ENCODE data around the gene MYO3B.
"Not testable (repeated sequence)": the region's sequence is repeated elsewhere in the genome, so short reads cannot be mapped to it uniquely, and the experiment has no call there.

The MYO3B gene

DNA sequence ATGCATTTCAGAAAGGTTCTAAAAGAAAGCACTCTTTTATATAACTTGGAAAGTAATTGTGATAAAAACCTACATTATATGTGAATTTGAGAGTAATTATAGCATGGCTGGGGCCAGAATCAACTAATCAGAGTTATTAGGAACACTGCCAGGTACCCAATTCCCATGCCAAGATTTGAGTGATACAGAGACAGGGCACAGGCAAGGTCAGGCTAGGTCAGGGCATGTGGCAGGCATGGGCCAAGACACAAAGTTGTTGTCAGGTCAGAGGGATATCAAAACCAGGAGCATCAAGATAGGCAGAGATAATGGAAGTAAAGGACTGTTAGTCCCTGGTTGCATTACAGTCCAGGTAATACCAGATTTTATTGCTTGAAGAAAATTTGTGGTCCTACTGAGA is 87.4 kb downstream of the MYO3B start:
- no peak for DNase-seq

DNA sequence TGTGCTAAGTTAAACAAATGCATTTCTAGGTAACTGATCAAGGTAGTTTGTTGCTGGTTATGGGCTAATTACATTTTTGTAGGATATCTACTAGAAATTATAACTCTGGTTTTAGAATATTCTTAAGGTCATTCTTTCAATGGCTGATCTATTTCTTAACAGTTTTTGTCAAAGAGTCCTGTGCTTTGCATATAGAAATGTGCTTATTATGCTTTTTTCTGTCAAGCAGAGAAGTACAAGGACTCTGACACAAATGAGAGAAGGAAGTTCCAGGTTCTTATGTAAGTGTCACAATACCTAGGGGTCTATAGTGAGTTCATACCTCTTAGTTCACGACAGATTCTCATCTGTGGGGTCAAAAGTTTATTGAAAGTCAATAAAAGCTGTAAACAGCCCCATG is 88.4 kb downstream of the MYO3B start:
- no peak for DNase-seq

DNA sequence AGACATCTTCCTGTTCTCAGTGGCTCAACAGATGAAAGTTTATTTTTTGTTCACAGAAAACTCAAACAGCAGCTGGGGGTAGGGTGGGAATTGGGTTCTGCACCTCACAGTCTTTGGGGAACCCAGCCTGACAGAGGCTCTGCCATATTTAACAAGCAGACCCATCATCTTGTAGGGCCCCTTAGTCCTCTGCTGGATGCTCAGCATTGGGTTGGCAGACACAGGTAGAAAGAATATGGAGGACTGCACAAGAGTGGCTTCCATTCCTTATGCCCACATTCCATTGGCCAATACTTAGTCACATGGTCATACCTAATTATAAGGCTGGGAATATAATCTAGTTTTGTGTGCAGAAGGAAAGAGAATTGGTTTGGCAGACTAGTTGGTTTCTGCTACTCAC is 89.1 kb downstream of the MYO3B start:
- no peak for DNase-seq

DNA sequence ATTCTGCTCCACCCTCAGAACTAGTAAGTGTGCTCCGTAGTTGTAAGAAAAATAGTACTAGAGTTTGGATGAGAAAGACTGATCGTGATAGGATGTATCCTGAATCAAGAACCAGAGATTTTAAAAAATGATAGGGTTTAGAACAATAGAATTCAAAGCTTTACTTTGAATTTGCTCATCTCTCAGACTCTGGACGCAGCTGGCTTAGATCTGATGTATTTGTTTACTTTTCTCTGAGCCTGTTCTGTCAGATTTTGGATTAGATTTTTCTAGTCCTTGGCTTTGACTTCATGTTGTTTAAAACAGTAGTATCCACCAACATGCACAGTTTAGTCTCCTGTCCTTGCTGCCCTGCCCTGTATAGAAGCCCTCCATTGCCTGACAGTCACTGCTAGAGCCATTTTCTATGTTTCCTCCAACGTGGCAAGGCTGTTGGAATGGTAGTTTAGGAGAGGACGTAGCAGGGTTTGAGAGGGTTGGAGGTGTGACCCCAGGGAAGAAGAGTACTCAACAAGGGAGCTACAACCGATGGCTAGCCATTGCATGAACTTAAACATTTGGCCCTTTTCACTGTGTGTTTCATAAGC is 92.4 kb downstream of the MYO3B start:
- DNase-seq, result no peak

DNA sequence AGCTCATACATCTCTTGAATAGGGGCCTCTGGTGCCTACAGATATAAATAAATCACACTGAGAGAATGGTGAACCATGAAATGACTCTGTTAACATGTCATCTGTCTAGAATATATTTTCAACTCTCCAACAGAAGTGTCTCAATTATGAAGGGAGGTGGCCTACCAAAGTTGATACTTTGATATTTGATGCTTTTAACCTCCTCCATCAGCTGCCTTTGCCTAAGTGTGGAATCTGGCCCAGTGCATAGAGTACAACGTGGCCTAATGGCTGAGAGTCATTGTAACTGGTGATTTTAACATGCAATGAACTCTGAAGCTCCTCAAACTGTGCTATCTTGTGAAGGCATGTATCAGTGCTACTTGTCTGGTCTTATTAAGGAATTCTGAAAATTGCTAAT is 93.4 kb downstream of the MYO3B start:
- DNase-seq, result no peak

DNA sequence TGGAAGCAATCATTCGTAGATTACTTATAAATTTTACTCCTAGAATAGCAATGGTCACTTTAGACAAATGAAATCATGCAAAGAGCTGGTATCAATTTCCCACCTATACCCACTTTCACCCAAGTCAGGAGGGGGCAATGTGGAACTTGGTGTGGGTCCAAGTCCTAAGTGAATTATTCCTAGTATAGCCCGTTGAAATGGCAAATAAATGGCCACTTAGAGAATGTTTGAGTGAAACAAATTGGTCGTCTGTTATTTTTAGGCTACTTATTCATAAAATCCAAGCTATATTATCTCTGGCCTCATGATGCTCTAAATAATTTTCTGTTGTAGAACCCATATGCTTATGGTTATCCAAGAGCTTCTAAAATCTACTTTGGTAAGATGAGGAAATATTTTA is 98.1 kb downstream of the MYO3B start:
- DNase-seq, result no peak

DNA sequence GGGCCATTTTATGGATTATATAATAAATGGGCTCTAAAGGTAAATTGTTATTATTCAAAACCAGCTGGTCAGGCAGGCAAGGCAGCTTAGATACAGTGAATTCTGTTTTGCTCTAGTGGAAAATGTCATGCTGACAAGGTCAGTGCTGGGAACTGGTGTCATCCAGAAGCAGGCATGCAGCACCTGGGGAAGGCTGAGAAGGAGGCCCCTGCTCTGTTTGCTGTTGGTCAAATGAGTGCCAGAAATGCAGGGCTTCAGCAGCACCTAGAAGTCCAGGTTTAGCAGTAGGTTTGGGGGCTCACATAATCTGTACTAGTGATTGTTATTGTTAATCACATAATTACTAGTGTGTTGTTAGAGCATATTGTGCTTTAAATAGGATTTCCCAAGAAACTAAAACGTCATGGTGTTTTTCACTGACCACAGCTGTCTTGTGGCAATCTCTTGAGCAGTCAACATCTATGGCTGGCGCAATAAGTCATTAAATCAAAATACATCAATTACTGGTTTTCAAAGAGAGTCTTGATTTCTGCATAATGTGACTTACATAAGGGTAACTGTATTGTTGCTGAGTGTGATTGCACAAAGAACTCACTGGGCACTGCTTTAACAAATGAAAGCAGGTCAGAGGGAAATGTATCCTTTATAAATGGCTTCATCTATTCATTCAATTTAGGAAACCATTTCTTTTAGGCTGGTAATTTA is 99.1 kb downstream of the MYO3B start:
- no peak for DNase-seq

DNA sequence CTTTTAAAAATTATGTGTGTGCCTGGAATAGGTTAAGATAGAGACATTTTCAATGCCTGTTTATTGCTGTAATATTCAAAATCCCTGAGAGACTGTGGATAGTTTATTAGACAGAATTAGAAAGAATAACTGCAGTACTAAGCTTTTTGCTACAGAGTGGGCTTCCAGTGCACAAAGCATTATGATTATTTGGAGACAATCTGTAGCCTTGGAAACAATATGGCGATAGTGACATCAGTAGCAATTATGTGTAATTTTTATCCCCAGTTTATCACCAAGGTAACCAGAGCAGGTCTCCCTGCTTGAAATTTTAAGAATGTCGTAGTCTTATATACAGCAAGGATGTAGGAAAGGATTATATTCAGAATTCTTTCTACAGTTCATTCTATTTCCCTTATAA is 100.0 kb downstream of the MYO3B start:
- DNase-seq, result no peak

DNA sequence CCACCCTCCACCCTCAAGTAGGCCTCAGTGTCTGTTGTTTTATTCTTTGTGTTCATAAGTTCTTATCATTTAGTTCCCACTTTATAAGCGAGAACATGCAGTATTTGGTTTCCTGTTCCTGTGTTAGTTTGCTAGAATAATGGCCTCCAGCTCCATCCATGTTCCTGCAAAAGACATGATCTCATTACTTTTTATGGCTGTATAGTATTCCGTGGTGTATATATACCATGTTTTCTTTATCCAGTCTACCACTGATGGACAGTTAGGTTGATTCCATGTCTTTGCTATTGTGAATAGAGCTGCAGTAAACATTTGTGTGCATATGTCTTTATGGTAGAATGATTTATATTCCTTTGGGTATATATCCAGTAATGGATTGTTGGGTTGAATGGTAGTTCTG is 101.7 kb downstream of the MYO3B start:
- not testable (repeated sequence) for DNase-seq

DNA sequence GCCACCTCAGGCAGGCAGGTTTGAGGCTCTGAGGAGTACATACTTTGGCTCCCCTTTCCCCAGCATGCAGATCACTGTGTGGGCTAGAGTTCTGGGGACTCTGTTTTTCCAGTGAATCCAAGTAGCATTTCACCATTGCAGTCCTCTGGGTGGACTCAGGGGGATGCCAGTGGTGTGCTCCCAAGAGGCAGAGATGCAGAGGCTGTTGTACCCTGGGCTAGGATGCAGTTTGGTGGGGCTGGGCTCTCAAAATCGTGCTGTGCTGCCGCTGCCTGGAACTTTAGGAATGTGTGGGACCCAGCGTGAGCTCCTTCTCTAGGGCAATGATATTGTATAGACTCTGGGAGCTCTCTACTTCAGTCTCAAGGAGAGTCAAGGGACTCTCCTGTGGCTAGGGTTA is 104.9 kb downstream of the MYO3B start:
- DNase-seq, result no peak

DNA sequence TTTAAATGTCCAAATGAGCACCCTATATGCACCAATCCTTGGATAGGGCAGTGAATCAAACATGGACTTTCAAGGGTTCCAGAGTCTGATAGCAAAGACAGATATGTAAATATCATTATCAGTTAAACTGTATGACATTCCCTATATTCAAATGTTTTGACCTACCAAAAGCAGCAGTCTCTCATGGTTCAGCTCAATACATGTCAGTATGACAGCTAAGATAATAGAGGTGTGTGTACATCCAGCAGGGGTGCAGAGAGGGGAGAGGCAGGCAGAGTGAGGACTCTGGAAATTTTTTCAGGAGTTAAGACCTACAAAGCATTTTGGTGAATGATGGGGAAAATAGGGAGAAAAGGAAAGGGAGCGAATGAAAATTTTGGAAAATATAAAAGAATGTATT is 106.3 kb downstream of the MYO3B start:
- DNase-seq, result no peak

DNA sequence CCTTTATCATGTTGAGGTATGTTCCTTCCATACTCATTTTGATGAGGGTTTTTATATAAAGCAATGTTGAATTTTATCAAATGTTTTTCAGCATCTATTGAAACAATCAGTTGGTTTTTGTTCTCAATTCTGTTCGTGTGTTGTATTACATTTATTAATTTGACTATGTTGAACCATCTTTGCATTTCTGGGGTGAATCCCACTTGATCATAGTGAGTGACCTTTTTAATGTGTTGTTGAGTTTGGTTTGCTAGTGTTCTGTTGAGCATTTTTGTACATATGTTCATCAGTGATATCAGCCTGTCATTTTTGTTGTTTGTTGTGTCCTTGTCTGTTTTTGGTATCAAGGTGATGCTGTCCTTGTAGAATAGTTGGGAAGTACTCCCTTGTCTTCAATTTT is 110.9 kb downstream of the MYO3B start:
- no peak for DNase-seq

DNA sequence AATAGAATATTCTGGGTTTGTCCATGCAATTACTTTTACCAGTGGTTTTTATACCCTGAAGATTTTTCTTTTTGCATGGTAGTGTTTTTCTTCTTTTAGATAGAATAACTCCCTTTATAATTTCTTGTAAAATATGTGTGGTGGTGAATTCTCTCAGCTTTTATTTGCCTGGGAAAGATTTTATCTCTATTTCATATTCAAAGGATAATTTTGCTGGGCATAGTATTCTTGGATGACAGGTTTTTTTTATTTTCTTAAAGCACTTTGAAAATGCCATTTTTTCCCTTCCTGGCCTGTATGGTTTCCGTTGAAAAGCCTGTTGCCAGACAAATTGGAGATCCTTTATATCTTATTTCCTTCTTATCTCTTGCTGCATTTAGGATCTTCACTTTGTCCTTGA is 113.5 kb downstream of the MYO3B start:
- DNase-seq, result no peak

DNA sequence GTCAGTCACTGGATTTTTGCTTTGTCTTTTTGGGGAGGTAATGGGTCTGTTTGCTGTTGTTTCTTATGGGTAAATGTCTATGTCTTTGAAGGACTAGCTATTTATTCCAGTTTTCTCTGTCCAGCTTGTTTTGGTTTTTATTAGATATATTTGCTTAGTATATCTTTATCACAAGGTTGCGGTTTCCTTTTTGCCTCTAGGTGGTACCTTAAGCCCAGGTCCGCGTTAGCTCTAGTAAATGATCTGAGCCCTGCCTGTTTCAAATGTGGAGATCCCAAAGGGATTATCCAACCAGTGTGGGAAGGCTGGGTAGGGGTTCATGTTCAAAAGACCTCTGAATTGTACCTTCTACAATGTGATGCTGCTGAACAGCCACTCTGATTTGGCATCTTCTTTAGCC is 114.5 kb downstream of the MYO3B start:
- DNase-seq, result no peak

DNA sequence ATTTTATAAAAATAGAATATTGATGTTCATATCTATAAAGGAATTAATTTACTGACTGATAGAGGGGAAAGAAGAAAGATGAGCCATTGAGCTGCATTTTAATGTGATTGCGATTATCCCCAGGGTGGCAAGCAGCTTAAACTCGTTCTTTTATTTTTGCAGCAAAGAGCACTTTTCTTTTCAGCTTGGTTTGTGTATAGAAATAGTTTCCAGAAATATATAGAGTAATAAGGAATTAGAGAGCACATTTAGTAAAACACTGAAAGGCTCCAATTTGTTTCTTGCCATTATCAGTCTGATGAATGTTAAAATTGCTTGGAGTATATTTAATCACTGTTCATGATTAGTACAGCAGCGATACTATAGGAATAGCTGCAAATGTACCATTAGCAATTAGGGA is 119.5 kb downstream of the MYO3B start:
- no peak for DNase-seq

DNA sequence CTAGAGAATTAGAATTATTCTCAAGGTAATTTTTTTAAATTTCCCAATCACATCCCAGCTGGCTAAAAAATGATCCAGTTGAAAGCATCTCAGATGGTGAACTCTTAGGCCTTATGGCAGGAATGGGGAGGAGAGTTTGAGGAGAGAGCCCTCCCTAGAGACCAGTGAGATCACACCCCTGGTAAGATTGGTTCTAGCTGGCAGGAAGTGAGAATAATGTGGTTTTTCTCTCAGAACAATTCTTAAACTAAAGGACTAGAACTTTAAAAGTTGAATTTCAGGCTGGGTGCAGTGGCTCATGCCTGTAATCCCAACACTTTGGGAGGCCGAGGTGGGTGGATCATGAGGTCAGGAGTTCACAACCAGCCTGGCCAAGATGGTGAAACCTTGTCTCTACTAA is 120.2 kb downstream of the MYO3B start:
- no peak for DNase-seq

DNA sequence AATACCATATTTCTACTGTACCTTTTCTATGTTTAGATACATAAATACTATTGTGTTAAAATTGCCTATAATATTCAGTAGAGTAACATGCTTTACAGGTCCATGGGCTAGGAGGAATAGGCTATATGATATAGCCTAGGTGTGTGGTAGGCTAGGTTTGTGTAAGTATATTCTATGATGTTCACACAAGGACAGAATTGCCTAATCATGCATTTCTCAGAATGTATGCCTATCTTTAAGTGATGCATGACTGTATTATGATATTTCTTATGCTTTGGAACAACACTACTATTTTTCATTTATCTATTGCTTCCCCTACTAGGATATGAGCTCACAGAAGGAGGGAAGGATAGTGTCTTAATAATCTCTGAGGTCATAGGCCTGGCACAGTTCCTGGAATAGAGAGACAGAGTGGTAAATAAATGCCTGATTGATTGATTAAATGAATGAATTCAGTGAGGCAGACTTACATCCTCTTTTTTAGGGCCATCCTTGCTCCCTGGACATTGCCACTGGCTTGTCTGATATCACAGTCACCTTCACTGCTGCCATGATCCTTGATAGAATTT is 121.0 kb downstream of the MYO3B start:
- no peak for DNase-seq

DNA sequence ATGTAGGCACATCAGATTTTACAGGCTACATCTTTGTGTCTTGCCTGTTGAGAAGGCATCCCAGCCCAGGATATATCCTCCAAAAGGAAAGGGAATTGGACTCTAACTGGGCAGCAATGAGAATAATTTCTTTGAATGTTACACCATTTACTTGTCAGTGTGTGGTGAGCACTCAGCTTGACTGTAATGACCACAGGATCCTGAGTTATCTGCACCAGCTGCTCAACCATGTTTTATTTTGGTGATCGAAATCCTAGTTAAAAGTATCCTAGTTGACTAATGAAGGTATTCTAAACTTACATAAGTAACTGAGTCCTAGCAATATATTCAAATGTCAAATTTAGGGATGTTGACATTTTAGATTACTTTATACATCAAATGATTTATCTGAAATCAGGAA is 123.0 kb downstream of the MYO3B start:
- no peak for DNase-seq

DNA sequence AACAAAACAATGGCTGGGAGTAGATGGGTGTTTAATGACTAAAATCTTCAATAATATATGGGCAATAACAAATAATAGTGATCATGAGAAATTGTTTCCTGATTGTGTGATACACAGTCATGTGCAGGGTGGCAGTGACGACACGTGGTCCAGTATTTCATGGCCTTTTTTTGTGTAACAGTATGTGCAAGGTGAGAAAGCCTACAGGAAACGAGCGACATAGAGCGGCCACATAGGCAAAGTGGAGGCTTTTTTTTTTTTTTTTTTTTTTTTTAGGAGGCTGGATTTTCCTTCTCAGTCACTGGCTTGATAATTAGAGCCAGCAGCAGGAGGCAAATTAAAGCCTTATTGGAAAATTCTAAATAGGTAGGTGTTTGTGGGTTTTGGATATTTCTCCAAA is 123.7 kb downstream of the MYO3B start:
- no peak for DNase-seq

DNA sequence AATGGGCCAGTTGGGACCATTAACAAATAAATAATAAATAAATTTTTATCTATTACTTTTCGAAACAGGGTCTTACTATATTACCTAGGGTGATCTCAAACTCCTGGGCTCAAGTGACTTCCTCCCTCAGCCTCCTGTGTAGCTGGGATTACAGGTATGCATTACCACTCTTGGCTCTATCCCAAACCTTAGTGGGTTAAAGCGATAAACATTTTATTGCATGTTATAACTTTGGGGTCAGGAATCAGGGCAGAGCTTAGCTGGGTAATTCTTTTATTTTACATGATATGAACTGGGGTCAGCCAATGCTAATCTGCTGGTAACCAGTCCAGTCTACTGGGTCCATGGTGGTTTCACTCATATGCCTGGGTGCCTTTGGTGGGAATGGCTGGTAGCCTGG is 127.8 kb downstream of the MYO3B start:
- no peak for DNase-seq

DNA sequence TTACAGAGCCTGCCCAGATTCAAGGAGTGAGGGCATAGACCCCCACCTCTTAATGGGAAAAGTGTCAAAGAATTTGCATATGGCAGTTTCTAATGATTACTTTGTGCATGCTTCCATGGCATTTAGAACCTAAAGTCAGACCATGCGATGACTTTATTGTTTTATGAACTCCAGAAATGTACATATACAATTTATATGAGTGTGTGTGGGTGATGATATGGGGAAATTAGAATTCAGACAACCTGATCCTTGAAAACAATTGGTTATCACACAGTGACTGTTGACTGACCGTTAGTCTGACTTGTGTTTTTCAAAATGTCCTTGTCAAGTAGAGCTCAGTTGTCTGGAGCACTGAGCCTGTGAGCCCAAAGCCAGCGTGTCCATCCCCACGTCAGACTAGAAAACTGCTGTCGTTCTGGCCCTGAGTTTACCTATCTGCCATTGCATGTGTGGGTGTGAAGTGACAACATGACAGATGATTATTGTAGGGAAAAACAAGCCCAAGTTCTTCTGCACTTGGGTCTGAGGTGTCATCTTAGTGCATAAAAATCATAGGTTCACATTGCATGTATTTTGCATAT is 128.4 kb downstream of the MYO3B start:
- DNase-seq, result no peak

DNA sequence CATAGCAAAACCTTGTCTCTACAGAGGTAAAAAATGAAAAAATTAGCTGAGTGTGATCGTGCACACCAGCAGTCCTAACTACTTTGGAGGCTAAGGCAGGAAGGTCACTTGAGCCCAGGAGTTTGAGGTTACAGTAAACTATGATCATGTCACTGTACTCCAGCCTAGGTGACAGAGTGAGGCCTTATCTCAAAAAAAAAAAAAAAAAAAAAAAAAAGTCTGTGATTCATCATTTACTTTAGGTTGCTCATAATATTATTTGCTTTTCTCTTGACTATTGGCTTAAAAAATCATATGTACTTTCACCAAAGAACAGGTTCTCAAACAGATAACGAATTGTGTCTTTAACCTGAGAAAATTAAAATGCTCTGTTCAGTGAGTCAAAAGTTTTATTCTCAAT is 129.1 kb downstream of the MYO3B start:
- no peak for DNase-seq

DNA sequence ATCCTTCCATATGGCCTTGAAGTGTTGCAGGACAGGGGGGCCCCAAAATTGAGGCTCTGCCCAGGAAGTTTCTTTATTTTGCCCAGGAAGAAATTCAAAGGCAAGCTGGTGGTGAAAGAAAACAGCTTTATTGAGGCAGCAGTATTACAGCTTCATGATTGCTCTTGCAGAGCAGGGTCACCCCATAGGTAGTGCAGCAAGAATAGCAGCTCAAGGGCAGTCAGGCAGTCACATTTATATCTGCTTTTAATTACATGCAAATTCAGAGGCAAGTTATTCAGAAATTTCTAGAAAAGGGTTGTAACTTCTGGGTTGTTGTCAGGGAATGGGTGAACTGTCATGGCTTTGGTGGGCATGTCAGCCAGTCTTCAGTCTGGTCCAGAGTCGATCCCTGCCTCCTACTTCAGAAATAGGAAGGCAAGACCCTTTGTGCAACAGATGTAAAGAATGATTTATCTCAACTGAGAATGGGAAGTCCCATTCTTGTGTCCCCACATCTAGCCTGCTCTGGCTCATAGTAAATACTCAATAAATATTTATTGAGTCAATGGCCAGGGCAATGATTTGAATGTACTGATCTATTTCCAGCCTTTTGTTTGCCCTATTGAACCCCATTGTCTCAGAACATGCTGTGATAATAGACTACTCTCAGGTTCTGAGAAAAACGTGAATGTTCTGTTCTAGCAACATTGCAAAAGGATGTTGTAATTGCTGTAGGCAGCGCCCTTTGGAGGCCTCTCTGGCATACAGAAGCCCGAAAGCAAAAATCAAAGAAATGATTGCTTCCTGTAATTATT is 129.8 kb downstream of the MYO3B start:
- no peak for DNase-seq
